GM10266 (cell line): Measurements from ENCODE around the gene ILDR2.

Experiments
- DNase-seq: peaks from one replicate; pipeline ENCODE4 v3.0.0; 2012; ENCODE audit errors: extremely low spot score
- CTCF ChIP-seq: IDR thresholded peaks from 2 replicates; pipeline ENCODE4 v1.5.1; 2012; ENCODE audit warnings: mild to moderate bottlenecking, low read depth; ENCODE audit not compliant: control insufficient read depth, insufficient read depth; ENCODE audit errors: missing control alignments

The ILDR2 gene

GRCh38 chr1:166865926-166866325 lies 109.4 kb downstream of the ILDR2 start:
- no peak for DNase-seq
- no peak for TF ChIP-seq CTCF

GRCh38 chr1:166859597-166859996 lies 115.7 kb downstream of the ILDR2 start:
- DNase-seq: no peak
- no peak for TF ChIP-seq CTCF

- TF ChIP-seq CTCF: no peak
- DNase-seq: no peak
These were observed 116.5 kb downstream of the ILDR2 start for GRCh38 chr1:166858726-166859419.
